Measurements from ENCODE around the gene LPAR4. TPM values are rescaled to one million over a fixed set of nuclear protein-coding genes. Genes with fewer than 3 reads are reported as not detected.

LPAR4 gene
- not detected in 2 replicates for total RNA-seq (2022)
- Bru-seq, nascent RNA, result not detected
- not detected for BruChase-seq, experiment 1, labeled RNA remaining after a 6-hour chase
- not detected for BruChase-seq, experiment 2, labeled RNA remaining after a 2-hour chase
- long read RNA-seq, result 0 reads

GRCh38 chrX:78747489-78747888 is at the start of gene LPAR4:
LPAR4 (plus strand) TSS chrX:78747720; CDS start chrX:78754870, 7,150 bp downstream.
- no peaks in the 10 kb centered on the region for H3K9me3 Mint-ChIP-seq (ENCODE audit: low read depth, unreplicated experiment)
- no peak within 1 kb of the TSS for H3K4me3 Mint-ChIP-seq (ENCODE audit: low read depth, unreplicated experiment)
- H3K36me3 Mint-ChIP-seq (ENCODE audit: insufficient read depth, unreplicated experiment), result no peaks in the 10 kb centered on the region
- no peak within 1 kb of the TSS for H3K27ac Mint-ChIP-seq (ENCODE audit: unreplicated experiment)
- DNase-seq, result no peak
- intact Hi-C loops (cut with micrococcal nuclease; ENCODE audit: unreplicated experiment), result no loop called here
- CTCF ChIA-PET, result interaction anchor here (0.7 kb wide), 1 partner anchor 484 kb away, joined by 11 read pairs; no protein-coding TSS in a partner anchor
- no peaks in the 10 kb centered on the region for H3K4me1 Mint-ChIP-seq (ENCODE audit: low read depth, unreplicated experiment)
- H3K27me3 Mint-ChIP-seq (ENCODE audit: unreplicated experiment), result no peaks in the 10 kb centered on the region
- TF ChIP-seq CTCF (IDR thresholded peaks at IDR 0.05; ENCODE audit: unreplicated experiment), result no peak
- BruUV-seq (replicated peaks), result no TSS peak

- no TSS peak for BruUV-seq (replicated peaks)
- no peak for DNase-seq
- intact Hi-C loops (cut with micrococcal nuclease; ENCODE audit: unreplicated experiment), result loop anchor here (10.0 kb wide), 1 partner anchor 111 kb away; no protein-coding TSS in a partner anchor
- Mint-ChIP-seq H3K27me3 (ENCODE audit: unreplicated experiment) (no peaks in the 10 kb centered on the region), H3K4me3 (ENCODE audit: low read depth, unreplicated experiment) (no peak overlapping the region), H3K4me1 (ENCODE audit: low read depth, unreplicated experiment) (no peaks in the 10 kb centered on the region), H3K9me3 (ENCODE audit: low read depth, unreplicated experiment) (no peaks in the 10 kb centered on the region), H3K27ac (ENCODE audit: unreplicated experiment) (no peak overlapping the region), H3K36me3 (ENCODE audit: insufficient read depth, unreplicated experiment) (no peaks in the 10 kb centered on the region)
- CTCF ChIA-PET, result no interaction called here
- TF ChIP-seq CTCF (IDR thresholded peaks at IDR 0.05; ENCODE audit: unreplicated experiment), result no peak
Measured at GRCh38 chrX:78706071-78706470, 41.4 kb upstream of the LPAR4 start.

- no TSS peak for BruUV-seq (replicated peaks)
- Mint-ChIP-seq H3K36me3 (ENCODE audit: insufficient read depth, unreplicated experiment) (no peaks in the 10 kb centered on the region), H3K9me3 (ENCODE audit: low read depth, unreplicated experiment) (no peaks in the 10 kb centered on the region), H3K4me1 (ENCODE audit: low read depth, unreplicated experiment) (no peaks in the 10 kb centered on the region), H3K4me3 (ENCODE audit: low read depth, unreplicated experiment) (no peak overlapping the region), H3K27me3 (ENCODE audit: unreplicated experiment) (no peaks in the 10 kb centered on the region), H3K27ac (ENCODE audit: unreplicated experiment) (no peak overlapping the region)
- DNase-seq, result peak; percentile 16
- TF ChIP-seq CTCF (IDR thresholded peaks at IDR 0.05; ENCODE audit: unreplicated experiment), result no peak
- intact Hi-C loops (cut with micrococcal nuclease; ENCODE audit: unreplicated experiment), result loop anchor here (1.0 to 10.0 kb wide), 2 partner anchors 113 to 152 kb away; no protein-coding TSS in a partner anchor
- CTCF ChIA-PET, result interaction anchor here (0.8 kb wide), 1 partner anchor 234 kb away, joined by 3 read pairs; no protein-coding TSS in a partner anchor
Measured at GRCh38 chrX:78708262-78708661, 39.3 kb upstream of the LPAR4 start.

- CTCF ChIA-PET, result interaction anchor here (0.8 kb wide), 1 partner anchor 235 kb away, joined by 3 read pairs; no protein-coding TSS in a partner anchor
- DNase-seq, result no peak
- BruUV-seq (replicated peaks), result no TSS peak
- H3K9me3 Mint-ChIP-seq (ENCODE audit: low read depth, unreplicated experiment), result no peaks in the 10 kb centered on the region
- intact Hi-C loops (cut with micrococcal nuclease; ENCODE audit: unreplicated experiment), result loop anchor here (1.0 to 10.0 kb wide), 2 partner anchors 114 to 153 kb away; no protein-coding TSS in a partner anchor
- TF ChIP-seq CTCF (IDR thresholded peaks at IDR 0.05; ENCODE audit: unreplicated experiment), result no peak
- no peak overlapping the region for H3K4me3 Mint-ChIP-seq (ENCODE audit: low read depth, unreplicated experiment)
- no peaks in the 10 kb centered on the region for H3K4me1 Mint-ChIP-seq (ENCODE audit: low read depth, unreplicated experiment)
- H3K36me3 Mint-ChIP-seq (ENCODE audit: insufficient read depth, unreplicated experiment), result no peaks in the 10 kb centered on the region
- H3K27me3 Mint-ChIP-seq (ENCODE audit: unreplicated experiment), result no peaks in the 10 kb centered on the region
- H3K27ac Mint-ChIP-seq (ENCODE audit: unreplicated experiment), result no peak overlapping the region
Measured at GRCh38 chrX:78708816-78709215, 38.7 kb upstream of the LPAR4 start.
